Right lobe of liver (tissue), 4 donors: ENCODE results near the gene KIAA0513.

Experiments used
- POLR2A ChIP-seq: fragments of 450-650 bp; IDR thresholded peaks from one replicate; pipeline ENCODE4 v1.6.1; 2017; ENCODE audit warnings: antibody characterized with exemption, mild to moderate bottlenecking
- TF ChIP-seq, protein P1 (sequence below), 4 donors: fragments of 200-600 bp in 3 of 4; fragments of 450-650 bp in 1 of 4; IDR thresholded peaks; one replicate each; pipeline versions ENCODE4 v1.5.1 to v1.8.0; 2016 to 2022; ENCODE audit warnings: antibody characterized with exemption in 4 of 4, mild to moderate bottlenecking in 2 of 4
- donor health status: DM: no; HTN: no; CAD: no.
- donor health status: DM: no; HTN: no; CAD: no.
- donor health status: DM: no; HTN: yes; CAD: no.

DNA sequence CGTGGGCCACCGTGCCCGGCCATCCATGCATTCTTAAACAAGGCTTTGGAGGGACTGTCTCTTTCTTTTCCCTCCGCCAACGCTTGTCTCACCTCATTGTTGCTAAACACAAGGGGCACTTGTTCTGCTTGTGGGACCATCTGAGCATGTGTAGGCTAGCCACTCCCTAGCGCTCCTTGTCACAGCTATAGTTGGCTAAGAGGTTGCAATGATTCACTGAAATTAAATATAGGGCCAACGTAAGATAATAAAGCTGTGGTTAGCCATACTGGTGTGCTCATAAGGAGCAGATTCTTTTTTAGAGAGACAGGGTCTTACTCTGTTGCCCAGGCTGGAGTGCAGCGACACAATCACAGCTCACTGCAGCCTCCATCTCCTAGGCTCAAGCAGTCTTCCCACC is 41.2 kb downstream of the KIAA0513 start:
- no peak for TF ChIP-seq POLR2A
- TF ChIP-seq, protein P1, sequence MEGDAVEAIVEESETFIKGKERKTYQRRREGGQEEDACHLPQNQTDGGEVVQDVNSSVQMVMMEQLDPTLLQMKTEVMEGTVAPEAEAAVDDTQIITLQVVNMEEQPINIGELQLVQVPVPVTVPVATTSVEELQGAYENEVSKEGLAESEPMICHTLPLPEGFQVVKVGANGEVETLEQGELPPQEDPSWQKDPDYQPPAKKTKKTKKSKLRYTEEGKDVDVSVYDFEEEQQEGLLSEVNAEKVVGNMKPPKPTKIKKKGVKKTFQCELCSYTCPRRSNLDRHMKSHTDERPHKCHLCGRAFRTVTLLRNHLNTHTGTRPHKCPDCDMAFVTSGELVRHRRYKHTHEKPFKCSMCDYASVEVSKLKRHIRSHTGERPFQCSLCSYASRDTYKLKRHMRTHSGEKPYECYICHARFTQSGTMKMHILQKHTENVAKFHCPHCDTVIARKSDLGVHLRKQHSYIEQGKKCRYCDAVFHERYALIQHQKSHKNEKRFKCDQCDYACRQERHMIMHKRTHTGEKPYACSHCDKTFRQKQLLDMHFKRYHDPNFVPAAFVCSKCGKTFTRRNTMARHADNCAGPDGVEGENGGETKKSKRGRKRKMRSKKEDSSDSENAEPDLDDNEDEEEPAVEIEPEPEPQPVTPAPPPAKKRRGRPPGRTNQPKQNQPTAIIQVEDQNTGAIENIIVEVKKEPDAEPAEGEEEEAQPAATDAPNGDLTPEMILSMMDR (IDR thresholded peaks at IDR 0.05): no peak
